IPS-20b (cell line): Measurements from ENCODE around the gene KCNJ12.

Experiments used
- H3K27ac ChIP-seq: one replicate; pipeline ENCODE4 v1.5.1; 2013; ENCODE audit warnings: low read length
- H3K27me3 ChIP-seq: 2 replicates; pipeline ENCODE4 v1.6.1; 2013; ENCODE audit warnings: mild to moderate bottlenecking, low read length, inconsistent platforms; ENCODE audit not compliant: insufficient read depth
- H3K36me3 ChIP-seq: 2 replicates; pipeline ENCODE4 v1.6.1; 2013; ENCODE audit warnings: low read depth, mild to moderate bottlenecking, inconsistent platforms, low read length, moderate library complexity; ENCODE audit not compliant: insufficient read depth
- H3K4me1 ChIP-seq: 2 replicates; pipeline ENCODE4 v1.6.1; 2013; ENCODE audit warnings: mild to moderate bottlenecking, control low read depth, inconsistent platforms, low read length, moderate library complexity; ENCODE audit not compliant: insufficient read depth
- H3K4me3 ChIP-seq: 2 replicates; pipeline ENCODE4 v1.5.1; 2013; ENCODE audit warnings: mild to moderate bottlenecking, low read length, inconsistent platforms
- H3K9ac ChIP-seq: 2 replicates; pipeline ENCODE4 v1.6.1; 2013; ENCODE audit warnings: low read depth, mild to moderate bottlenecking, inconsistent platforms, low read length, moderate library complexity
- H3K9me3 ChIP-seq: 2 replicates; pipeline ENCODE4 v1.6.1; 2013; ENCODE audit warnings: mild to moderate bottlenecking, low read depth, low read length, inconsistent platforms; ENCODE audit not compliant: insufficient read depth

KCNJ12 gene

GRCh38 chr17:21467196-21467595, 91.0 kb downstream of the KCNJ12 start:
- peaks cover 38% of the 10 kb centered on the region for H3K27me3 ChIP-seq
- no peak overlapping the region for H3K9ac ChIP-seq
- no peaks in the 10 kb centered on the region for H3K9me3 ChIP-seq
- peaks cover 2% of the 10 kb centered on the region; the same call in 1 of the 2 replicates for H3K4me1 ChIP-seq
- H3K4me3 ChIP-seq, result no peak overlapping the region
- H3K36me3 ChIP-seq, result no peaks in the 10 kb centered on the region
- no peak overlapping the region for H3K27ac ChIP-seq

GRCh38 chr17:21467739-21468490, 91.8 kb downstream of the KCNJ12 start:
- H3K36me3 ChIP-seq, result no peaks in the 10 kb centered on the region
- H3K27ac ChIP-seq, result no peak overlapping the region
- H3K4me1 ChIP-seq, result peaks cover 2% of the 10 kb centered on the region; the same call in 1 of the 2 replicates
- no peaks in the 10 kb centered on the region for H3K9me3 ChIP-seq
- H3K9ac ChIP-seq, result no peak overlapping the region
- no peak overlapping the region for H3K4me3 ChIP-seq
- H3K27me3 ChIP-seq, result peaks cover 33% of the 10 kb centered on the region
